ENCODE results near the gene ARHGAP20.

DNA sequence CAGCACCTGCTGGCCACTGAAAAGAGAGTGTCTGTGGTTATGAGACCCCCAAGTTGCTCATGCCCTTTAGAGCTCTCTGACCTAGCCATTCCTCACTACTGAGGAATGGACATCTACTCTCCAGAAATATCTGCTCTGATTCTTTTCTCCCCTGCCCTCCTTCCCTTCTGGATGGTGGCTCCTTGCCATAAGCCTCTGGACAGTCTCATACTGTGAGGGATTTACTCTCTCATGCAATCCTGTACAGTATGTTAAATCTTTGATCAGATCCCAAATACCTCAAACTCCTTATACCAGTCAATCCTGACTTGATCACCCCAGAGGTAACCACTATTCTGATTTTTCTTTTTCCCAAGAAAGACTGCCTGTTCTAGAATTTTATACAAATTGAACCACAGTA lies 80.7 kb downstream of the ARHGAP20 start:
- TF ChIP-seq CTCF (conservative IDR thresholded peaks at IDR 0.05; ENCODE audit: low read depth, low read length) (no peak), EZH2 (IDR thresholded peaks at IDR 0.05; ENCODE audit: borderline replicate concordance, low read depth, low read length, poor library complexity, severe bottlenecking) (no peak)
